ENCODE results near the gene SPATS2.
"Not testable (repeated sequence)": the region's sequence is repeated elsewhere in the genome, so short reads cannot be mapped to it uniquely, and the experiment has no call there.

SPATS2 gene

GRCh38 chr12:49330032-49330619 is 37.1 kb upstream of the SPATS2 start:
- Histone ChIP-seq H3K27me3 (peaks cover 51% of the 10 kb centered on the region), H3K4me1 (no peaks in the 10 kb centered on the region), H3K9ac (0 out of 2 replicates have a peak overlapping the region, but pooled peaks have one; percentile 4), H3K9me3 (no peaks in the 10 kb centered on the region), H3K4me3 (no peak overlapping the region), H3K27ac (no peak overlapping the region), H3K36me3 (peaks cover 64% of the 10 kb centered on the region), H4K20me1 (peaks cover 52% of the 10 kb centered on the region), H3K4me2 (no peak overlapping the region)
- no peak for TF ChIP-seq Cebpa-rat (IDR thresholded peaks at IDR 0.05)

- H3K4me1 ChIP-seq, result no peaks in the 10 kb centered on the region
- peaks cover 58% of the 10 kb centered on the region for H3K27me3 ChIP-seq
- H3K9me3 ChIP-seq, result no peaks in the 10 kb centered on the region
- peaks cover 57% of the 10 kb centered on the region for H3K36me3 ChIP-seq
- peaks cover 59% of the 10 kb centered on the region for H4K20me1 ChIP-seq
- TF ChIP-seq Cebpa-rat (IDR thresholded peaks at IDR 0.05), result no peak
- no peak overlapping the region for H3K9ac ChIP-seq
- H3K4me3 ChIP-seq, result no peak overlapping the region
- no peak overlapping the region for H3K4me2 ChIP-seq
- no peak overlapping the region for H3K27ac ChIP-seq
Measured at GRCh38 chr12:49330631-49331379, 36.5 kb upstream of the SPATS2 start.

GRCh38 chr12:49331380-49332222 is 35.7 kb upstream of the SPATS2 start:
- no peaks in the 10 kb centered on the region for H3K9me3 ChIP-seq
- H3K36me3 ChIP-seq, result peaks cover 49% of the 10 kb centered on the region
- H3K27ac ChIP-seq, result no peak overlapping the region
- H3K4me2 ChIP-seq, result no peak overlapping the region
- H3K9ac ChIP-seq, result no peak overlapping the region
- H3K4me3 ChIP-seq, result no peak overlapping the region
- peaks cover 66% of the 10 kb centered on the region for H3K27me3 ChIP-seq
- H4K20me1 ChIP-seq, result peaks cover 67% of the 10 kb centered on the region
- TF ChIP-seq Cebpa-rat (IDR thresholded peaks at IDR 0.05), result no peak
- peaks cover 3% of the 10 kb centered on the region for H3K4me1 ChIP-seq

- Histone ChIP-seq H3K36me3 (peaks cover 41% of the 10 kb centered on the region), H3K9ac (no peak overlapping the region), H3K27ac (no peak overlapping the region), H3K4me3 (no peak overlapping the region), H3K4me2 (no peak overlapping the region), H3K9me3 (no peaks in the 10 kb centered on the region), H3K4me1 (peaks cover 10% of the 10 kb centered on the region), H3K27me3 (peaks cover 74% of the 10 kb centered on the region), H4K20me1 (peaks cover 71% of the 10 kb centered on the region)
- no peak for TF ChIP-seq Cebpa-rat (IDR thresholded peaks at IDR 0.05)
Measured at GRCh38 chr12:49332441-49332861, 34.8 kb upstream of the SPATS2 start.

- H3K36me3 ChIP-seq, result peaks cover 36% of the 10 kb centered on the region
- H3K9ac ChIP-seq, result no peak overlapping the region
- H4K20me1 ChIP-seq, result peaks cover 76% of the 10 kb centered on the region
- no peaks in the 10 kb centered on the region for H3K9me3 ChIP-seq
- TF ChIP-seq Cebpa-rat (IDR thresholded peaks at IDR 0.05), result no peak
- peaks cover 13% of the 10 kb centered on the region for H3K4me1 ChIP-seq
- no peak overlapping the region for H3K4me3 ChIP-seq
- peaks cover 79% of the 10 kb centered on the region for H3K27me3 ChIP-seq
- H3K27ac ChIP-seq, result no peak overlapping the region
- H3K4me2 ChIP-seq, result no peak overlapping the region
Measured at GRCh38 chr12:49332891-49333371, 34.3 kb upstream of the SPATS2 start.

GRCh38 chr12:49333778-49334177 is 33.5 kb upstream of the SPATS2 start:
- H3K36me3 ChIP-seq, result peaks cover 28% of the 10 kb centered on the region
- not testable (repeated sequence) for H3K4me2 ChIP-seq, H3K4me3 ChIP-seq, H3K9me3 ChIP-seq, H3K27ac ChIP-seq, H3K9ac ChIP-seq
- peaks cover 13% of the 10 kb centered on the region for H3K4me1 ChIP-seq
- H3K27me3 ChIP-seq, result peaks cover 88% of the 10 kb centered on the region
- peaks cover 82% of the 10 kb centered on the region for H4K20me1 ChIP-seq

GRCh38 chr12:49334226-49334625 is 33.0 kb upstream of the SPATS2 start:
- Histone ChIP-seq H3K4me3 (no peak overlapping the region), H3K9ac (no peak overlapping the region), H3K9me3 (no peaks in the 10 kb centered on the region), H3K36me3 (peaks cover 24% of the 10 kb centered on the region), H3K27me3 (peaks cover 92% of the 10 kb centered on the region), H4K20me1 (peaks cover 86% of the 10 kb centered on the region), H3K4me1 (peaks cover 13% of the 10 kb centered on the region), H3K27ac (no peak overlapping the region), H3K4me2 (no peak overlapping the region)
- TF ChIP-seq Cebpa-rat (IDR thresholded peaks at IDR 0.05), result no peak

GRCh38 chr12:49334681-49335080 is 32.6 kb upstream of the SPATS2 start:
- Histone ChIP-seq H3K27me3 (peaks cover 97% of the 10 kb centered on the region), H3K4me2 (no peak overlapping the region), H3K27ac (no peak overlapping the region), H4K20me1 (peaks cover 91% of the 10 kb centered on the region), H3K9me3 (no peaks in the 10 kb centered on the region), H3K9ac (no peak overlapping the region), H3K36me3 (peaks cover 19% of the 10 kb centered on the region), H3K4me1 (peaks cover 13% of the 10 kb centered on the region), H3K4me3 (no peak overlapping the region)
- no peak for TF ChIP-seq Cebpa-rat (IDR thresholded peaks at IDR 0.05)

GRCh38 chr12:49335118-49335954 is 31.9 kb upstream of the SPATS2 start:
- no peak for TF ChIP-seq Cebpa-rat (IDR thresholded peaks at IDR 0.05)
- H3K27ac ChIP-seq, result no peak overlapping the region
- no peak overlapping the region for H3K9ac ChIP-seq
- H4K20me1 ChIP-seq, result peaks cover 92% of the 10 kb centered on the region
- peaks cover 100% of the 10 kb centered on the region for H3K27me3 ChIP-seq
- no peak overlapping the region for H3K4me2 ChIP-seq
- H3K4me1 ChIP-seq, result peaks cover 13% of the 10 kb centered on the region
- H3K4me3 ChIP-seq, result no peak overlapping the region
- H3K9me3 ChIP-seq, result no peaks in the 10 kb centered on the region
- peaks cover 12% of the 10 kb centered on the region for H3K36me3 ChIP-seq

Measured in BLaER1 (cell line).